ENCODE results near the gene CREBBP. TPM values are rescaled to one million over a fixed set of nuclear protein-coding genes. Genes with fewer than 3 reads are reported as not detected.

CREBBP gene
- total RNA-seq, 1 experiment from 2014 or later: 79.1 TPM

DNA sequence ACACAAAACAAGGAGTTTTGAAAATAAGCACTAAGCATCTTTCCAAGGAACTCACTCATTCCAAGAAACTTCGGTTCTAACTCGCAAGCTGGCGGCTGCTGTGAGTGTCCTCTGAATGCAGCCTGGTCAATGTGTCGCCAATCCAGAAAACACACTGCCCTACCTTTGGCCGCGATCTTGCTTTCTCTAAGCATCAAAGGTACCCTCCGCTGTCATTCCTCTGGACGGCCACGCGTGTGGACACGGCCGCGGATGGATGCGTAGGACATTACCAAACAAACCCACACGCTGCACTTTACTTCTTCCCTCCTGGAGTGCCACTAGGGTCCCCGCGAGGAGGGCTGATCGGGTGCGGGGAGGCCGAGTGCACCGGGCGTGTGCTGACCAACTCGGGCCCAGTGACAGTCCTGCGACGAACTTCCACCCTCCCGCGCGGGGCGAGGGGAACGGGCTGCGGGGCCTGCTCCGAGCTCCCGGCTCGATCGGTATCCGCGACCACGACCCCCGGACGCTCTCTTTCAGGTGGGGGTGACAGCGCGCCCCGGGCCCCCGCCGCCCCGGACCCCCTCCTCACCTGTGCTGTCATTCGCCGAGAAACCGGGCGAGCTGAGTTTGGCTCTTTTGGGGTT is 1.1 kb downstream of the CREBBP start:
- Mint-ChIP-seq H3K36me3 (ENCODE audit: insufficient read depth in 1 of 3, low read depth in 3 of 3) (peaks cover 4 to 24% (median 20%) of the 10 kb centered on the region in 3 experiments; a peak in 6 of 7 replicates), H3K4me1 (peaks cover 37 to 43% of the 10 kb centered on the region in 2 experiments), H3K9me3 (no peaks in the 10 kb centered on the region; a peak in 1 of 5 replicates), H3K27ac (peak overlapping the region in 1 of 3 experiments; percentile 46; a peak in 1 of 7 replicates), H3K27me3 (ENCODE audit: low read depth) (peaks cover 1% of the 10 kb centered on the region; the same call in 1 of the 2 replicates), H3K4me3 (peak overlapping the region; percentile 83 to 88)
- WGBS (ENCODE audit: extremely low coverage, insufficient read length, low lambda C conversion rate): no CpG with 5 or more reads among the region's 50 CpGs
- Histone ChIP-seq H4K8ac (replicated peaks; ENCODE audit: insufficient read length, low read depth, low read length) (no peak overlapping the region), H3K79me1 (ENCODE audit: insufficient read depth, low read depth, low read length, poor library complexity, severe bottlenecking) (peaks cover 2% of the 10 kb centered on the region), H3T11ph (ENCODE audit: low read length) (no peak overlapping the region), H2BK15ac (ENCODE audit: low read depth, low read length) (no peak overlapping the region), H2BK5ac (ENCODE audit: insufficient read length, low read length) (no peak overlapping the region), H2BK120ac (ENCODE audit: low read depth, low read length, poor library complexity, severe bottlenecking) (no peak overlapping the region), H3K4ac (ENCODE audit: low read depth, low read length) (no peak overlapping the region), H3K27me3 (ENCODE audit: insufficient read depth, low read length) (no peaks in the 10 kb centered on the region), H3K23me2 (ENCODE audit: insufficient read length, low read depth, low read length, poor library complexity, severe bottlenecking) (peaks cover 8% of the 10 kb centered on the region), H3K18ac (ENCODE audit: insufficient read length, low read depth, low read length) (no peak overlapping the region), H3K79me2 (ENCODE audit: insufficient read depth, low read length) (peaks cover 36% of the 10 kb centered on the region), H2BK12ac (ENCODE audit: insufficient read length, low read depth, low read length) (no peak overlapping the region), H3K56ac (ENCODE audit: insufficient read length, low read depth, low read length) (no peak overlapping the region), H3K4me2 (ENCODE audit: insufficient read depth, insufficient read length, low read length) (peak overlapping the region; percentile 88), H3K27ac (ENCODE audit: insufficient read length, low read depth, low read length) (no peak overlapping the region), H2BK20ac (ENCODE audit: low read depth, low read length, poor library complexity, severe bottlenecking) (no peak overlapping the region), H2AFZ (ENCODE audit: low read length) (no peak overlapping the region), H4K5ac (ENCODE audit: insufficient read length, low read depth, low read length) (no peak overlapping the region), H2AK5ac (ENCODE audit: insufficient read length, low read length) (no peak overlapping the region), H3K4me1 (ENCODE audit: insufficient read depth, low read length) (peaks cover 9% of the 10 kb centered on the region; the same call in 1 of the 2 replicates), H3K23ac (ENCODE audit: insufficient read length, low read depth, low read length) (no peak overlapping the region), H3K14ac (ENCODE audit: insufficient read depth, low read length) (no peak overlapping the region), H3K9me3 (ENCODE audit: control insufficient read depth, low read depth, low read length) (no peaks in the 10 kb centered on the region), H4K20me1 (ENCODE audit: control insufficient read depth, insufficient read depth, insufficient read length) (peaks cover 3% of the 10 kb centered on the region), H3K9ac (ENCODE audit: extremely low read depth, insufficient read length, low read length) (peak overlapping the region; percentile 60), H4K91ac (ENCODE audit: insufficient read length, low read depth, low read length) (no peak overlapping the region)
- peak; percentile 32 for DNase-seq
- TF ChIP-seq, protein P1, sequence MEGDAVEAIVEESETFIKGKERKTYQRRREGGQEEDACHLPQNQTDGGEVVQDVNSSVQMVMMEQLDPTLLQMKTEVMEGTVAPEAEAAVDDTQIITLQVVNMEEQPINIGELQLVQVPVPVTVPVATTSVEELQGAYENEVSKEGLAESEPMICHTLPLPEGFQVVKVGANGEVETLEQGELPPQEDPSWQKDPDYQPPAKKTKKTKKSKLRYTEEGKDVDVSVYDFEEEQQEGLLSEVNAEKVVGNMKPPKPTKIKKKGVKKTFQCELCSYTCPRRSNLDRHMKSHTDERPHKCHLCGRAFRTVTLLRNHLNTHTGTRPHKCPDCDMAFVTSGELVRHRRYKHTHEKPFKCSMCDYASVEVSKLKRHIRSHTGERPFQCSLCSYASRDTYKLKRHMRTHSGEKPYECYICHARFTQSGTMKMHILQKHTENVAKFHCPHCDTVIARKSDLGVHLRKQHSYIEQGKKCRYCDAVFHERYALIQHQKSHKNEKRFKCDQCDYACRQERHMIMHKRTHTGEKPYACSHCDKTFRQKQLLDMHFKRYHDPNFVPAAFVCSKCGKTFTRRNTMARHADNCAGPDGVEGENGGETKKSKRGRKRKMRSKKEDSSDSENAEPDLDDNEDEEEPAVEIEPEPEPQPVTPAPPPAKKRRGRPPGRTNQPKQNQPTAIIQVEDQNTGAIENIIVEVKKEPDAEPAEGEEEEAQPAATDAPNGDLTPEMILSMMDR (conservative IDR thresholded peaks at IDR 0.05): no peak

Data from H9 (cell line).